Stimulated activated CD8-positive, alpha-beta memory T cell treated with anti-CD3 and anti-CD28 coated beads, Interleukin-2, amount 100 ng/mL, for 1 hour (primary cell): ENCODE data around the gene DENND2D.

Source experiments
- DNase-seq, 2 donors: peaks; one replicate each; pipeline ENCODE4 v3.0.0-alpha.2; 2020; ENCODE audit warnings: low read depth in 2 of 2

DENND2D gene

GRCh38 chr1:111199881-111200801 lies at the start of gene DENND2D:
TSS of gene DENND2D (minus strand) at chr1:111200646. CDS start at chr1:111200459, 187 bp downstream.
- peak in 1 of 2 donors; percentile 41 for DNase-seq

- DNase-seq, result no peak
Observed at GRCh38 chr1:111249960-111250359, 49.5 kb upstream of the DENND2D start.

DNA sequence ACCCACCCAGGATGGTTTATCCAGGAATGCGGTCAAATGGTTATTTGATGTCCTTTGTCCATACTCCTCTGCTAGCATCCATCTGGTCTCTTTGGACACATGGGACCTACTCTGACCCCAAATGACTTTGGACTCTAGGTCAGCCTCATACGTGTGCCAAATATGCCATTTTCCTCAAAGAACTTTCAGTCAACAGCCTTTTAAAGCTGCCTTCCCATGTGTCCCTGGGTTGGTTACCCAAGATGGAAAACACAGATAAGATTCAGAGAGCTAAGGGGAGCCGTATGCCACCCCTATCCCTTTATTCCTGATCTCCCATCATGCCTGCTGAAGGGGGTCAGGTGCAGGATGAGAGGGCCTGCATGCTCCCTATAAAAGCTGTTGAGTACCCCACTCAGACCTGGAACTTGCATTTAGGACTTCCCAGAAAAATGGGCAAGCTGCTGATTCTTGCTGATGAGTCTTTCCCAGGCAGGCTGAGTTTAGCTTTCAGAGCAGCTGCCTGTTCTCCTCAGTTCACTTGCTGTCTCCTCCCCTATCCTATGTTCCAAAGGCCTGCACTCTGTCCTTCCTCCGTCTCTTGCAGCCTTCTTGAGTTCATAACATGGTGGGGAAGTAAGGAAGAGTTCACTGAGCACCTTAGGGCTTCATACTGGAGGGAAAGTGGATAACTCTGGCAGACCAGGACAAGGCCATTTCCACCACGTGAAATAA lies 46.8 kb upstream of the DENND2D start:
- DNase-seq, result no peak

GRCh38 chr1:111242805-111243523 lies 42.5 kb upstream of the DENND2D start:
- no peak for DNase-seq

GRCh38 chr1:111241797-111242196 lies 41.4 kb upstream of the DENND2D start:
- no peak for DNase-seq

- DNase-seq, result no peak
Observed at GRCh38 chr1:111238056-111238795, 37.8 kb upstream of the DENND2D start.

DNA sequence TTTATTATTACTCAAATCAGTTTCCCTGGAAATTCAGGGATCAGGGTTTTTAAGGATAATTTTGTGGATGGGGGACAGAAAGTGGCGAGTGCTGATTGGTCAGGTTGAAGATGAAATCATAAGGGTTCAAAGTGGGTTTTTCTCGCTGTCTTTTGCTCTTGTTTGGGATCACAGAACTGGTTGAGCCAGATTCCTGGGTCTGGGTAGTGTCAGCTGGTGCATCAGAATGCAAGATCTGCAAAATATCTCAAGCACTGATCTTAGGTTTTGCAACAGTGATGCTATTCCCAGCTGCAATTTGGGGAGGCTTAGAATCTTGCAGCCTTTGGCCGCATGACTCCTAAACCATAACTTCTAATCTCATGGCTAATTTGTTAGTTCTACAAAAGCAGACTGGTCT lies 36.4 kb upstream of the DENND2D start:
- DNase-seq, result no peak

DNA sequence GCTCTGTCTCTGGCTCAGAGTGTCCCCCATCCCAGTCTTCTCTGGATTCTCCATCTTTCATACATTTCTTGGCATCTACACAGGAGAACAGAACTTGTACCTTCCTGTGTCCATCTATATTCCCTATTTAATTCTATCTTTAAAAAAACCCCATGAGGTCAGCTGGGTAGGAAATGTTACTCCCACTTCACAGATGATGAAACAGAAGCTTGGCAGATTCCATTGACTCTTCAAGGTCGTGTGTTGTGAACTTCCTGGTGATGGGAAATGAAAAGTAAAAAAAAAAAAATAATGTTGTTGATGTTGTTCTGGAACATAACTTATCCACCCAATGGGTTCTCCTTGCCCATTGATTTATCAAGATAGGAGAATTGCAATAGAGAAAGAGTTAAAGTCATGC lies 35.9 kb upstream of the DENND2D start:
- no peak for DNase-seq

DNA sequence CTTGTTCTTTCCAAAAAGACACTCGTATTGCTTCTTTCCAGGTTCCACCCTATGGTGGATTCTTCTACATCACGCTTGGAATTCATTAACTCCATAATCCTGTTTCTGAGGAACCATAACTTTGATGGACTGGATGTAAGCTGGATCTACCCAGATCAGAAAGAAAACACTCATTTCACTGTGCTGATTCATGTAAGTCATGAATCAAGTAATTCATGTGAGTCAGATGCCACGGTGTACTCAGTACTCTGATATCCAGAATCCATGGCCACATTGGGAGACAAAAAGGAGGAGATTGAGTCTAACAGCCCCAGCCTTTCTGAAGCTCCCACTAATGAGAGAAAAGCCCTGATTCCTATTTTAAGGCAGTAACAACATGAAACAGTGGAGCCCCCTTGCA lies 34.4 kb upstream of the DENND2D start:
- DNase-seq, result no peak

- no peak for DNase-seq
Observed at GRCh38 chr1:111234258-111234657, 33.8 kb upstream of the DENND2D start.

DNA sequence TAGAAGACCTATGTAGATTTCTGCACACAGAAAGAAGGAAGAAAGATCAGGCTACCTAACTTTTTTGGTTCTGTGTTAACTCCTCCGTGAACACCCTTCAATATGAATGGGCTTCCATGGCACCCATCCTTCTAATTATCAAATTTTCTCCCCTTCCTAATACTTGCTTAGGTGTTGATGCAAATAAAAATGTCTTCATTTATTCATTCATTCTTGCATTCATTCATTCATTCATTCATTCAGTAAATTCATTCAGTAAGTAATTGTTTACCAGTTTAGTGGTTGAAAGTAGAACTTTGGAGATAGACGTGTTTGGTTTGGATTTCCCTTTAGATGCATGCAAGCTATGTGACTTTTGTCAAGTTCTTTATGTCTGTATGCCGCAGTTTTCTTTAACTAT lies 31.7 kb upstream of the DENND2D start:
- no peak for DNase-seq

- no peak for DNase-seq
Observed at GRCh38 chr1:111228748-111229126, 28.3 kb upstream of the DENND2D start.

GRCh38 chr1:111227851-111228747 lies 27.7 kb upstream of the DENND2D start:
- no peak for DNase-seq

- no peak for DNase-seq
Observed at GRCh38 chr1:111227434-111227833, 27.0 kb upstream of the DENND2D start, which contains the start of gene CHI3L2. TSS of gene CHI3L2 (plus strand) at chr1:111227713. CDS start at chr1:111227730, 17 bp downstream.

- no peak for DNase-seq
Observed at GRCh38 chr1:111225717-111226400, 25.4 kb upstream of the DENND2D start.

- no peak for DNase-seq
Observed at GRCh38 chr1:111225091-111225490, 24.6 kb upstream of the DENND2D start.

GRCh38 chr1:111223126-111223685 lies 22.8 kb upstream of the DENND2D start:
- no peak for DNase-seq

DNA sequence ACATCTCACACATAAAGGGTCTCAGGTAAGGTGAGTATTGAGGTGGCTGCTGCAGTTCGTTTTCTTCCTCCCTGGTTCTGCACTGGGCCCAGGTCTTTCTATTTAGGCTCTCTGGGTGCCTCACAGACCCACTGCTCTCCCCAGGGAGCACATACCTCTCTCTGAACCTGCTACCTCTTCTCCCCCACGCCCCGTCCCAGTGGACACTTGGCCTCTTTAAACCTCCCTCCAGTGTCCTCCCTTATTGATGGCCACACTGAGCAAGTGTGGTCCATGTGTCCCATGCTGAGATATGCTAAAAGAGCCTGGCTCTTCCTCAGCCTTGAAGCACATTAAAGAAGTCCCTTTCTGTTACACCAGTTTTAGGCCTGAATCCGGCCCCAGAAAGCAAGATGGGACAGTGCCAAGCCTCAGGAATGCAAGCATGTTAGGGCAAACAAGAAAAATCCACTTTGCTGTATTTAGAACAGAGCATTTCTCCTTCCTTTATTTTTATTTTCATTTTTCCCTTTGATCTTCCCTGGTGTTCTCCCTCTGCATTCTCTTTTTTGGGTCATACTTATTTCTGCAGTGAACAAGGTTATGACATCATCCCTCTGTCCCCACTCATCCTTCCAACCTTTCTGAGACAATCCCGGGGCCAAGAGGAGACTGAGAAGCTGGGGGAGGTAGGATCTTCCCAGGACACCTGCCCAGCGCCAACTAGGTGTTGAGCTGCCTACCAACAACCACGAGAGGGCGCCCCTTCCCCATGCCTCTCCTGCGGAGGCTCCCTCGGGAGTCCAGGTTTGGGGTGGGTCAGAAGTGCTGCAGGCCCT lies 22.1 kb upstream of the DENND2D start:
- peak in 1 of 2 donors; percentile 57 for DNase-seq
